HG02642 (cell line): ENCODE measurements around the gene PAN2.
"Not testable (repeated sequence)": the region's sequence is repeated elsewhere in the genome, so short reads cannot be mapped to it uniquely, and the experiment has no call there.

ENCODE experiments used
- ATAC-seq: cut with Tn5 transposase; IDR thresholded peaks from one replicate; pipeline ENCODE4 v1.9.1; 2021; ENCODE audit warnings: mild to moderate bottlenecking; ENCODE audit not compliant: unreplicated experiment, poor library complexity

Gene PAN2

GRCh38 chr12:56308714-56309113 lies 25.1 kb downstream of the PAN2 start:
- no peak for ATAC-seq

- no peak for ATAC-seq
These were observed 26.4 kb downstream of the PAN2 start for GRCh38 chr12:56307221-56307965.

GRCh38 chr12:56304872-56305590 lies 28.8 kb downstream of the PAN2 start:
- no peak for ATAC-seq

GRCh38 chr12:56304276-56304675 lies 29.5 kb downstream of the PAN2 start:
- ATAC-seq: no peak

GRCh38 chr12:56300644-56301464 lies 32.9 kb downstream of the PAN2 start:
- no peak for ATAC-seq

GRCh38 chr12:56299853-56300643 lies 33.8 kb downstream of the PAN2 start, which contains the start of gene CS:
TSS of gene CS (minus strand) at chr12:56300330. CDS start at chr12:56300201, 129 bp downstream.
- ATAC-seq: peak; percentile 95

GRCh38 chr12:56299308-56299852 lies 34.4 kb downstream of the PAN2 start:
- no peak for ATAC-seq

GRCh38 chr12:56298828-56299227 lies 35.0 kb downstream of the PAN2 start:
- ATAC-seq: no peak

GRCh38 chr12:56297400-56297799 lies 36.4 kb downstream of the PAN2 start:
- ATAC-seq: no peak

- no peak for ATAC-seq
These were observed 37.5 kb downstream of the PAN2 start for GRCh38 chr12:56296295-56296694.

- no peak for ATAC-seq
These were observed 40.0 kb downstream of the PAN2 start for GRCh38 chr12:56293795-56294194.

GRCh38 chr12:56288705-56289387 lies 45.0 kb downstream of the PAN2 start:
- ATAC-seq: no peak

GRCh38 chr12:56286044-56286830 lies 47.6 kb downstream of the PAN2 start:
- no peak for ATAC-seq

- not testable (repeated sequence) for ATAC-seq
These were observed 49.5 kb downstream of the PAN2 start for GRCh38 chr12:56284263-56284662.

GRCh38 chr12:56282579-56282978 lies 51.2 kb downstream of the PAN2 start:
- ATAC-seq: no peak

- ATAC-seq: no peak
These were observed 51.8 kb downstream of the PAN2 start for GRCh38 chr12:56282030-56282429.

- ATAC-seq: no peak
These were observed 53.0 kb downstream of the PAN2 start for GRCh38 chr12:56280849-56281248.

- ATAC-seq: no peak
These were observed 54.9 kb downstream of the PAN2 start for GRCh38 chr12:56278905-56279304.
